ENCODE data around the gene PDZRN3.
"Not testable (repeated sequence)": the region's sequence is repeated elsewhere in the genome, so short reads cannot be mapped to it uniquely, and the experiment has no call there.

The PDZRN3 gene

DNA sequence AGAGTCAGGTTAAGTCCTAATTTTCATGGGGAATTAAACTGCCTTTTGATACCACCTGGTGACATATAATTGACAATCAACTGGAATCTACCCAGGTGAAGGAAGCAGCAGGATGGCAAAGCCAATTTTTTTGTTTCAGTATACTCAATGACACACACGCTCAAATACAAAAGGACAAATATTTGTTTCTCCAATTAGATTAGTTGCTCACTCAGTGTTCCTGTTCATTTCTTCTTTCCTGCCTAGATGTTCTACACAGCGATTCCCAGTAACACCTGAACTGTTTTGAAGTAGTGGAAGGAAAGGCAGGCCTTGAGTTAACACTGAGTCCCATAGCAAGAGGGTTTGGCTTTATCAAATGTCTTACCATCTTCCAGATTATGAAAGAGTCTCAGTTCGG, 157.5 kb downstream of the PDZRN3 start:
- no peak for DNase-seq (ENCODE audit: low read depth in 4 of 4, low spot score in 1 of 4)

DNA sequence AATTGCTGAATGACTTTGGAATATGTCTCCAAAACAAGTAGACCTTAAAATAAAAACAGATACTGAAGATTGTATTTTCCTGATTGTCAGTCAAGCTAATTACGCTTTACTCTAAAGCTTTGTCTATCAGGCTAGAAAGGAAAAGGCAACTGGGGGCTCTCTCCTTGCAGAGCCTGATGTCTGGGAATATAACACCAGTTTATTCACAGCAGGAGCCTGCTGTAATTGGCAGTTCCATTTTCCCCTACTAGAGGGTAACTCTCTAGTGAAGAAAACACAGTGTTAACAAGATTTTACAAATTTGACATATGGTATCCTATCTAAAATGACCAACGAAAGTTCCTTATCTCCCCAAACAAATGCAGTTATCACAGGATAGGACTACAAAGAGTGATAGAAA, 158.8 kb downstream of the PDZRN3 start:
- DNase-seq (ENCODE audit: low read depth in 4 of 4, low spot score in 1 of 4), result no peak

DNA sequence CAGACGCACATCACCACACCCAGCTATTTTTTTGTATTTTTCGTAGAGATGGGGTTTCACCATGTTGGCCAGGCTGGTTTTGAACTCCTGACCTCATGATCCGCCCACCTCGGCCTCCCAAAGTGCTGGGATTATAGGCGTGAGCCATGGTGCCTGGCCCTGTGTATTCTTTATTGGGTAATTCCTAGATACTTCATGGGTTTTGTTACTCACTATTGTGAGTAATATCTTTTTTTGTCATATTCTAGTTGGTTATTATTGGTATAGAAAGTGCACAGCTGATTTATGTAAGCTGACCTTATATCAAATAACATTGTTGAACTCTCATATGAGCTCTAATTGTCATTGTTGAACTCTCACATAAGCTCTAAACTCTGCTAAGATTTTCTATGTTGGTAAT, 160.6 kb downstream of the PDZRN3 start:
- DNase-seq (ENCODE audit: low read depth in 4 of 4, low spot score in 1 of 4), result not testable (repeated sequence)

DNA sequence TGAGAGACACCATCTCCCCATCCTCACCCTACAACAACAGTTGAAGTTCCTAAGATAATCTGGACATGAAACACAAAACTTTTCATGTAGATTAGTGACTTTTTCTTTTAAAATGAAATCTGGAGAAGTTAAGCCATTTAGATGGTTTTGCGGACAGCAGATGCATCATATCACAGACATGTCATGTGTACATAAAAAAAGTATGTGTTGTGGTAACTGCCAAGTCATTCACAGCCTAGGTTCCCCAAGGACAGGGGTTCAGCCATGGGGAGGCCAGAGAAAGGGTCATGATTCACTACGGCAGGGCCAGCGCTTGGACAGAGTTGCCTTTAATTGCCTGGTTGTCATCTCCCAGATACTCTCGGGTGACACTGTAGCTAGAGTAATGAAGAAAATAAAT, 163.2 kb downstream of the PDZRN3 start:
- DNase-seq (ENCODE audit: low read depth in 4 of 4, low spot score in 1 of 4), result no peak

DNA sequence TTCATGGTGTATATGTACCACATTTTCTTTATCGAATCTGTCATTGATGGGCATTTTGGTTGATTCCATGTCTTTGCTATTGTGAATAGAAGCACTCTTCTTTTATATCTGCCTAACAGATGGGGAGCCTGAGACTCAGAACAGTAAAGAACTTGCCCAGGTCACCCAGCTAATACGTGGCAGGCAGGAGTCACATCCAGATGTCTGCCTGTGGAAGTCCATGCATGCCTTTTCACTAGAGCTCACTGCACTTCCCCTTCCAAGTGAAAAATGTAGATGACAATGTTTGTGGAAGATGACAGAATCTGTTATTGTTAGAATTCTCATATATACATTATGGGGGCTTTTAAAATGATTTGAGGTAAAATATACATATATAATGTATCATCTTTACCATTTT, 165.0 kb downstream of the PDZRN3 start:
- no peak for DNase-seq (ENCODE audit: low read depth in 4 of 4, low spot score in 1 of 4)

DNA sequence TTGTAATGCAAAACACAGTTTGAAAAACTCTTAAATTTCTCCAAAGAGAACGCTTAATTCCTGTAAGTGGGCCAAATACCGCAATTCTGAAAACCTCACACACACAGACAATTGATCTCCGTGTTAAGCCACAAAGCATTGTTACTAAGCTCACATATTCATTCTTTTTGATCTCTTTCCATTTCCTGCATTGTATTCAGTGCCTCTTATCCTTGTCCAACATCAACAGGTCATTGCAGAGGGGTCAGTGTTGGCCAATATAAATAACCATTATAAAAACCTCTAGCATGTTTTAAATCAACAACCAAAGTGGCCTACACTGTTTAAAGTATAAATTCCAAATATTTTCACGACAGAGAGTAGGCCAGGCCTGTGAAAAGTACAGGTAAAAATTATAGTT, 171.1 kb downstream of the PDZRN3 start:
- DNase-seq (ENCODE audit: low read depth in 4 of 4, low spot score in 1 of 4), result no peak

DNA sequence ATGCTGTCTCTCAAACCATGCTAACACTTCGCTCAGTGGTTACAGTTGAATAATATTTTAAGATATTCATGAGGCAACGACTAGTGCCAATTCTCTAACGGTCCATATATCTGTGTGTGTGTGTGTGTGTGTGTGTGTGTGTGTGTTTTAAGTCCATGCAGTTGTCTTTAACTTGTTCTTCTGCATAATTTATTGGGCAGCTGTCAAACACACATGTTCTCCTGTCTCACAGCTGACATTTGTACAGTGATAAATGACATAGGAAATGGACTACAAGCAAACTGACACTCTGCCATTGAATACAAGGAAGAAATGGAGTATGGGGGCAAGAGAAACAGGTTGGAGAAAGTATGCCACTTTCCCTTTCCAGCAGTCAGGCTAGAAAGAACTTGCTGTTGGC, 172.0 kb downstream of the PDZRN3 start:
- no peak for DNase-seq (ENCODE audit: low read depth in 4 of 4, low spot score in 1 of 4)

DNA sequence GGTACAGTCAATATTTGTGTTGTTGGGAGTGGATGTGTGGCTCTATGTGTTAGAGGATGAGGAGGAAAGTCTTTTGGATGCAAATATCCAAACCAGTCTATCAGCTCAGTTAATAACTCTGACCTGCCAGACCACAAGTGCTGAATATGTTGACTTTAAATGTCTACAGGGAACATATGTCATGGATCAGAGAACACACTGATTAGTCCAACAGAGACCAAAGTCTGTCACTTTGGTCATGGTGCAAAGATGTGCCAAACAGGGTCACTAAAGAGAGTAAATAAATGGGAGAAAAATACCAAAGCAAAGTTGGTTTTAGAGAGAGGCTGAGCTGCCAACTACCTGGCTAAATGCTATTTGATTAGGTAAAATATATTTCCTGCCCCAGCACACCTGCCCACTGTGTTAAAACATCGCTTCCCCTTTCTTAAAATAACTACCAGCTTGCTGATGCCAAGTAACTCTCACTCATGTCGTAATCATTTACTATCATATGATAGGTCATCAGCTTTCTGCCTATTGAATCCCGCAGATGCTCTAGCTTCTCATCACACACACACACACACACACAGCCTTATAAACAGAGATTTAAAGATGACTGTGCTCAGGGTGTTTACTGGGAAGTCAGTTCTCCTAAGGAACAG, 173.3 kb downstream of the PDZRN3 start:
- no peak for DNase-seq (ENCODE audit: low read depth in 4 of 4, low spot score in 1 of 4)

DNA sequence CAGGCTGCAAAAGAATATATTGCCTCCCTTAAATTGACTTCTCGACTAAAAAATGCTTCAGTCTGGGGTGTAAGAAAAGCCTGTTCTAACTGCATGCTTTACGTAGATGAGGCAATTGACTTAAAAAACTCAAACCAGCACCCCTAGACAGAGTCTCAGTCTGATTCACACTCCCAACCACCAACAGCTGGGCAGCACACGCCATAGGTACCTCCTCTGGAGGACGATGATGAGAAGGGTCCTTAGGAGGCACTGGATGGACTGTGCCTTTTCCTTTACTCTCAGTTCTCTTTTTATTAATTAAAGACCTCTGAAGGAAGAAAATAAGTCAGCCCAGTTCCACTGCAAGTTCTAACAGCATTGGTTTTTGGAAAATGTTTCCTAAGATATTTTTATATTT, 175.0 kb downstream of the PDZRN3 start:
- DNase-seq (ENCODE audit: low read depth in 4 of 4, low spot score in 1 of 4), result no peak

DNA sequence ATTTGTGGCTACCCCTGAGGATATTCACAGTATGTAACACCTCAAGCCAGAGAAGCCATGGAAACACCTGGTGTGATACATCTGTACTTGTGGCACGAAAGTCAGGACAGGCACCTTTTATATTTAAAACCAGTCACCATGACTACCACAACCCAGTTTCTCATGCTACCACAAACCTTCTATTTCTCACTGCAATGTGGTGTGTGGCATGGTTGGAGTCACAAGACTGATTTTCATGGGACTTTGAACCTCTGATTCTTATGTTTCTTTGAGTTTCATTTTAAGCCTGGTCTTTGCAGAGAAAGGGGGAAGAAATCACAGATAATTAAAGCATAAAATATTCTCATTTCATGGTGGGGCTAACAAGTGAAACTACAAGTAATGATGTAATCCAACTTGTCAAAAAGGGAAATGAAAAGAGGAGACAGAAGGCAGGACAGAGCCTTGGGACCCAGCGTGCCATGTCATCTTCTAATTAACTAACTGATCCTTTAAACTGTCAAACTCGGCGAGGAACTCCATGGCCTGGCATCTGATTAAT, 175.9 kb downstream of the PDZRN3 start:
- no peak for DNase-seq (ENCODE audit: low read depth in 4 of 4, low spot score in 1 of 4)

DNA sequence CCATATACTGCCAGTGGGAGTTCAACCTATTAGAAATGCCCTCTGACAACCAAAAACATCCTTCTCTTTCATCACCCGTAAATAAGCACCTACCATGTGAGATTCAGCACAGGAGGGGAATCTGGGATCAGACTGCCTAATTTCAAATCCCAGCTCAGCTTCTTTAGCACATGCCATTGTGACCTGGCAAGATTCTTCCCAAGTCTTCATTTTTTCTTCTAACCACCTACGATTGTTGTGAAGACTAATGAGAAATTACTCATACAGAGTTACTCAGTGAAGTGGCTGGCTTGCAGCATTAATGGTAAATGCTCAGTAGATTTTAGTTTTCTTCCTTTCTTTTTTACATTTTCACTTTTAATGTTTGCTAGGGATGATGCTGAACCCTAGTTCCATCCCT, 176.7 kb downstream of the PDZRN3 start:
- no peak for DNase-seq (ENCODE audit: low read depth in 4 of 4, low spot score in 1 of 4)

DNA sequence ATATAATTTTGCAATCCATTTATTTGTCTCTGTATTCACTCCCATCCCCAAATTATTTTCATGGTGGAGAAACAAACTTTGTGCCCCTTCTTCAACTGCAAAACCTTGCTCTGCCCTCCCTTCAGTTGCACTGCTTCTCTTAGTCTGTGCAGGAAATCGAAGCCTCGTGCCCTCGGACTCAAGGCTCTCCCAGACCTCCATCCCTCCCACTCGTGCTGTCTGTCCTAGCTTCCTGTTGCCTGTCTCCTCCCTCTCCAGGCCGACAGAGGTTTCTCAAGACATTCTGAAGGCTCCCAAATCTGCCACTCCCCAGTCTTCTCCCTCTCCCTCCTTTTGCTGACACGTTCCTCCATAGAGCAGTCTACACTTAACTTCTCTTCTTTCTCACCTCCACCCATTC, 177.6 kb downstream of the PDZRN3 start:
- DNase-seq (ENCODE audit: low read depth in 4 of 4, low spot score in 1 of 4), result no peak

DNA sequence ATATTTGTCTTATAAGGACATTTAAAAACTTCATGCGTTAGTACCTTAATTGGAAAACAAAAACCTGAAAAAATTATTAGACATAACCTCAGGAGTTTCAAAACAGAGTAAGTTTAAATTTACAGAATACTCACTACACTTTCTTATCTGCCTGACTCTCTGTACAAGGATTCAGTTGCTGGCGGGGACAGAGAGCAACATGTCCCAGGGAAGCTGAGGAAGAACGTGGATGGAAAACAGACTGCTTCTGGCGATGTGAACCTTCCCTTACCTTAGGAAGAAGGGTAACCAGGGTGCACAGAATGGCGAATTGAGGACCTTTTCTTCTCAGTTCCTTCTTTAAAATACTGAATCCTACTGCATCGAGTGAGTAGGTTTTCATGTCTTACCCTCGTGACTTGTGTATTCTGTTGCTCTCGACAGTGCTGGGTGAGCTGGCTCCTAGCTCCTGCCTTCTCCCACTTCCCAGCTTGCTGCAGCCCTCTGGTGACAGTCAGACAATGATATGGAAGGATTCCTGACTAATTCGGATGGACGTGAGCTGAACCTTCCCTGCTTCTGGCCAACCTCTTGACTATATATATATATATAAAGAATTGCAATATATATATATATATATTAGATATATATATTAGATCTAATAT, 178.2 kb downstream of the PDZRN3 start:
- DNase-seq (ENCODE audit: low read depth in 4 of 4, low spot score in 1 of 4), result no peak

DNA sequence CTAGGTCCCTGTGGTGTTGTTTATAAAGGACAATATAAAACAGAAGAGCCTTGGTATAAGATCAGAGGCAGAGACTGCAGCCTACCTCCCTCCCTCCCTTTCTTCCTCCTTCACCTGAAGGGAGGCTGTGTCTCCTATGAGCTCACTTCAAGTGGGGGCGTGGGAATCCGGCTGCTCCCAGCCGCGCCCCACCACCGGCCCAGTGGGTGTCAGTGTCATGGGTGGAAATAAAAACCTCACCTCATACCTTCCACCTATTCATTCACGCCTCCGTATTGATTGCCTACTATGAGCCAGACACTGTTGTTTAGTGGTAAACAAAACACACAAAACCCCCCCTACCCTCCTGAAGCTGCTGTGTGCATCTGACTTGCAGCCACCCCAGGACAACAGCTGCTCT, 181.9 kb downstream of the PDZRN3 start:
- no peak for DNase-seq (ENCODE audit: low read depth in 4 of 4, low spot score in 1 of 4)

DNA sequence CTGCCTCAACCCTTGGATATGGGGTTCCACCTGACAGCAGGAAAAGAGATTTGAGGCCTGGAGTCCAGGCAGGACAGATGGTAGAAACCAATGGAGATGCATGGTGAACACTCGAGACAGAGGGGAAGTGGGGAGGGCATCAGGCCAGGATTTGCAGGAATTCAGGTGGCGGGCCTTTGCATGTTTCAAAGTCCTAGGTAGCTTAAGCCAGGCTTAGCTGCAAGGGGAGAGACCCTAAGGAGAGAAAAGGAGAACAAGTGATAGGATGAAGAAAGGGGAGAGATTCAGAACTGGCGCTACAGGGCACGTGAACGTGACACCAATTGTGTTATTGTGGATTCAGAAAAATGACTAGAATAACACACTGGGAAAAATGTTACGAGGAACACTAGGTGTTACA, 182.6 kb downstream of the PDZRN3 start:
- DNase-seq (ENCODE audit: low read depth in 4 of 4, low spot score in 1 of 4), result no peak

DNA sequence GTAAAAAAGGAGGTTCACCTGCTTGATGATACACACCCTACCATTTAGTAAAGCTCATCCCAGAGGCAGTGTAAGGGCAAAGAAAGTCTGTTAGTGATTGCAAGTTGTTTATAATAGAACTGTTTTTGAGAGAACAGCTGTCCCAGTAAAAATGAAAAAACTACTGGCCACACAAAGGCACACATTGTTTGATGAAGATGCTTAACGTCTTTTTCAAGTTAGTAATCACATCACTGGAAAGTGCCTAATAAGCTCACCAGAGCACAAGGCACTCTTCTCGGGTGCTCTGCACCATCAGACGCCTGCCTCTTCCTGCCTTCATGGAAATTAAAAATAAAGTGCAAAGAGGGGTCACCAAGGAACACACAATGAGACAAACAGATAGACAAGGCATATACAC, 186.9 kb downstream of the PDZRN3 start:
- no peak for DNase-seq (ENCODE audit: low read depth in 4 of 4, low spot score in 1 of 4)

DNA sequence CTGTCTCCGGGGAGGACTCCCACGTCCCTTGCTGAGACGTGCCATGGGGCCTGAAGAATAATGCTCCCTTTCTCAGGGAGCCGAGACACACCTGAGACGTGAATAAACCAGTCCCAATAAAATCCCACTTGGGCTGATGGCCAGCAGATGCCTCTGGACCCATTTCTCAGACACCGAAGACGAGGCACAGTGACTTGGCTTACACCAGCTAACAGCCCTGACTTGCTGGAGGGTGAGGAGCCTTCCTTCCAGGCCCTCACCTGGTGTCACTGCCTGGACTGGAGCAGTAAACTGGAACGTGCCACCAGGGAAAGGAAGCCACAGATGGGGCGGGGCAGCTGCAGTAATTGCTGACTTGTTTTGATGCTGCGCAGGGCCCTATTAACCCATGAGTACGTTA, 189.7 kb downstream of the PDZRN3 start:
- no peak for DNase-seq (ENCODE audit: low read depth in 4 of 4, low spot score in 1 of 4)

DNA sequence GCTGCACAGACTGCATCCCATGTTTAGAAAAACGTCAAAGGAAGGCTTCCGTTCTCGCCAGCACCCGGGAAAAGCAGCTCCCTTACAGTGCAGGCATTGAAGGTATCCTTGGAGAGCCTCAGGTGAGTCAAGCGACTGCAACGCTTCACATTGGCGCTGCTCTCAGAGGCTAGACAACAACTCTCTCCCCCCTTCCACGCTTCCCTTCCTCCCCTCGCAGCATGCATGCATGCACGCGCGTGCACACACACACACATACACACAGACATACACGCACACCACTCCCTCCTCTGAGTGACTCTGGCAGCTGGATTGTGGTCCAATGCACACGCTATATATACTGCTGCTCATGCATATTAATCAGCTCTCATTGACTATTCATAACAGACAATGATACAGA, 191.1 kb downstream of the PDZRN3 start:
- no peak for DNase-seq (ENCODE audit: low read depth in 4 of 4, low spot score in 1 of 4)

DNA sequence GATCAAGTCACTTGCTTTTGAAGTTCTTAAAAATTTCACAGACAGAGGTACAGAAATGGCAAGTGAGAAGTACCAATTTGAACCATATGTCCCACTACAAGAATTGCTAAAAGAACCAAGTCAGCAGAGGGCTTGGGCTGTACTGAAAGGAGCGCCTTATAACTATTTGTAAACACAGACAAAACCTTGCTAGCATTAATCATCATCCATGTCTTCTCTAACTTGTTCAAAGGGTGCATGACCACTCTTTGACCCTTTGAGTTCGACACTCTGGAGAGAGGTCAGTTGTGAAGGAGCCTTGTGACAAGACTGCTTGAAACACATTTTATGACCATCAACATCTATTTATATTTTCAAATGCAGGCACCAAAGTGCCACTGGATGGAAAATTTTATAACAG, 191.7 kb downstream of the PDZRN3 start:
- no peak for DNase-seq (ENCODE audit: low read depth in 4 of 4, low spot score in 1 of 4)

DNA sequence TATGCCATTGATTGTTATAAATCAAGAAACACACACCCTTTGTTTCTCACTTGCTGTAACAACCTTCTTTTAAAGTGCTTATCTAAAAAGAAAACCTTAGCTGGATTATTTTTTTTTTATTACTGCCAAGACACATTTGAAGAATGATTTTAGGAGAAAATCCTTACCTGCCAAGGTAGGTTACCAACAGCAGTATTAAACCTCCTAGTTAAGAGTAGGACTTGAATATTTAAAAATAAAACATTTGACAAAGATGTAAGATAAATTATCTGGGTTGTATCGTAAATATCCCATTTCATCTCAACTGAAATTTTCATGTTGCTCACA, 192.1 kb downstream of the PDZRN3 start:
- DNase-seq (ENCODE audit: low read depth in 4 of 4, low spot score in 1 of 4), result no peak

DNA sequence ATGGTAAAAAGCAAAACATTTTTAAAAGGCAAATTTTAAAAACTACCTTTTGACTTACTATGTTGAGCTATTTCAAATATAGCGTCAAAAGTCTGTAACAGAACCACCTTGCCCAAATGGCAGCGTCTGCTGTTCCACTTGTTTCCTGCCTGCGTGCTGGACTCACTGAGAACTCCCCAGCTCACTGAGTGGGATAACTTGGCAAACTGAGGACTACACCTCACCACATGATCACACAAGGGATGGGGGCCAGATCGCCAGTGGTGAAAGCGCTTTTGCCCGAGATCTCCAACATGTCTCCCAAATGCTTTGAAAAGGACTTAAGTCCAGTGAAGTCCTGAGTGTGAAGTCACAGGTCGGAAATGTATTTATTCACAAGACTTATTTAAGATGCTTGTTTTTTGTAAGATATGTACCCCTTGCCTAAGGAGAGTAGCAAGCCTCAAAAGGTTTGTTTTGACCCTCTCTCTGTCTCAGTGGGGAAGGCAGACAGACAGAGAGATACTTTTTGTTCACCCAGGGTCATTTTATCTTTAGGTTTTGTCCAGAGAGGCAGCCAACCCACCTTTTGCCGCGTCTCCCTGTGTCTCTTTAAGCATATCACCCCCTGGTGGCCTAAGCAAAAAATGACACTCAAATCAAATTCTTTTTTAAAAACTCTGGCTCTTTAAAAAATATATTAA, 192.6 kb downstream of the PDZRN3 start:
- DNase-seq (ENCODE audit: low read depth in 4 of 4, low spot score in 1 of 4), result no peak

DNA sequence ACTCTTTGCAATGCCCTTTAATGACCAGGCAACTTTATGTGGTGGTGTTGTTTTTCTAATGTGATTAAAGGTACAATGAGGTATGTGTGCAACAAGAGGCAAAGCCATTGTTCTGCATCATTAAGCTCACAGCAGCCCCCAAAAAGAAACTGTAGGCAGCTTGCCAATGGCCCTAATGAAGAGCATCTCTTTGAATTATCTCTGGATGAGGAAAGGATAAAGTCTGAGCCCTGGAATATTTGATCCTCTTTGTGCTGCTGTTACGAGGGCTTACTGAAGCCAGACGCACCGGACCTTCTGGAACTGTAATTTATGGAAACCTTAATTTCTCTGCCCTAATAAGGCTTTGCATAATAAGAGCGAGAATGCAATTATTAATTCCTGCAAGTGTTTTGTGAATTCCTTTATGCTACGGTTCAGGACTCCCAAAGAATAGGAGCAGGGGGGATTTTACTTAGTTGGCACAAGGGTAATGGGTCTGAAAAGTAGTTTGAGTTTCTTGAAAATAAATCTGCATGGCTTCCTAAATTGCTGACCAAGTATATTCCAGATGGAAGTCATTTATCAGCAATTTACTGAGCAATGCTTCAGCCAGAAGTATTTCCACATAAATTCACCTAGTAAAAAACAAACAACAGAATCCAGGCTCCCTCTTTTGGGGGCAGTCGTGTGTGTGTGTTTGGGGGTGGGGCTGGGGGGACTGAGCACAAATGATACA, 193.4 kb downstream of the PDZRN3 start:
- DNase-seq (ENCODE audit: low read depth in 4 of 4, low spot score in 1 of 4), result no peak
